Activated CD4-positive, alpha-beta T cell treated with anti-CD3 and anti-CD28 coated beads, Interleukin-10, Interleukin-2, amounts not matched to agents 100 ng/mL and 50 ng/mL, durations not matched to agents 16 hours and 8 hours (primary cell): Measurements from ENCODE around the gene PUM2.

ENCODE experiments used
- DNase-seq: peaks from one replicate; pipeline ENCODE4 v3.0.0-alpha.2; 2020

PUM2 gene

DNA sequence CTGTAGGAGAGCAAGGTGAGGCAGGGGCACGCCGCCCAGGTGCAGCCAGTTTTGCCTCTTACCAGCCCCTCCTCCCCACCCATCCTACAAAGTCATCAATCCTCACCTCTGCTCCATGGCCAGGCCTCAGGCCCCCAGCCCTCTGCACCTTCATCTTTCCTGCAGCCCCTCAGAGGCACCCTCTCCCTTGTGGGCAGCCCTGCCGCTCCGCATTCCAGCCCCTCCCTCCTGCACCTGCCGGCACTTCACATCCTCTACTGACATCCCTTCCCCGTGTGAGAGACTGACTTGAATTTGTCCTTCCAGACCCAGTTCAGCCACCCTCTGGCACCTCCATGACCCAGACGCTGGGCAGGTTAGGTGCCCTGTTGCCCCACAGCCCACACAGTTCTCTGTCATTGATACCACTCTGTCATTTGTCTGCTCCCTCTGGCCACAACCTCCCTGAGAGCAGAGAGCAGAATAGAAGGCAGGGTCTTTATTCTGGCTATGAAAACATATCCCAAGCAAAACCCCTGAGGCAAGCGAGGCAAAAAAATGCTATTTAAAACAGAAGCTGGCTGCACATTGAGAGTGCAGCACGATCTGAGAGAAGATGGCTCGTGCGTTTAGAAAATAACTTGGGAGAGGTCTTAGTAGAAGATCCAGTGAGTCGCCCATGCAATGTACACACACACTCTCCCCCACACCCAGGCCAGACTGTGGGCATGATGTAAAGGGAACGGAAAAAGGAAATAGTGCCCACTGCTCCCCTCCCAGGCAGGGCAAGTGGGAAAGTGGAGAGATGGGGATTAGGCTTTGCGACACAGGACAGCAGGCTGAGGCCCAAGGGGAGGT lies 151.6 kb downstream of the PUM2 start:
- DNase-seq = no peak
